ENCODE results near the gene JHY.
"Not testable (repeated sequence)": the region's sequence is repeated elsewhere in the genome, so short reads cannot be mapped to it uniquely, and the experiment has no call there.

JHY gene

DNA sequence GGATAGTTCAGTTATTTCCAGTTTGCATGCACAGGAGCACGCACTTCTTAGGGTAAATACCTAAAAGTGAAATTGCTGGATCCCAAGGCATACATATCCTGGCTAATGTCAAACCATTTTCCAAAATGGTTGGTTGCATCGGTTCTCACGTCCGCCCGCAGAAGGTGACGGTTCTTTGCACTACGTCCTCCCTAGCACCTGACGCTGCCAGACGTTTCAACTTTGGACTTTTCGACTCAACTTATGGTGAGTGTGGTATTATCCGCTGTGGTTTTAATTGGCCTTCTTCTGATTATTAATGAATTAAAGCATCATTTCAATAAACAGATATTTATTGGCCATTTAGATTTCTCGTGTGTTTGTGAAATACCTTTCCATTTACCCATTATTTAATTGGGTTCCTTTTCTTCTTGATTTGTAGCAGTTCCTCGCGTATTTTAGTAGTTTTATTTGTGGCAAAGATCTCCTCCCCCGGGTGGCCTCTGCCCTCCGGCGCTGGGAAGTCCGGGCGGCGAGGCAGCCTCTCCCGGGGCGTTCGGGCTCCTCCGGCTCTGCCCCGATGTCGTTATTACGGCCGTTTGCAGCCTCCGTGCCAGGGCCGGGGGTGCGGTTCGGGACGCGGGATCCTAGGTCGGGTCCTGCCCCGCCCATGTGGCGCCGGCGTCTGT, at the start of gene JHY:
JHY (plus strand) TSS at position 571 of the 668 bp plus-strand sequence. CDS start 3,091 bp downstream, outside the sequence.
- no peak for DNase-seq

DNA sequence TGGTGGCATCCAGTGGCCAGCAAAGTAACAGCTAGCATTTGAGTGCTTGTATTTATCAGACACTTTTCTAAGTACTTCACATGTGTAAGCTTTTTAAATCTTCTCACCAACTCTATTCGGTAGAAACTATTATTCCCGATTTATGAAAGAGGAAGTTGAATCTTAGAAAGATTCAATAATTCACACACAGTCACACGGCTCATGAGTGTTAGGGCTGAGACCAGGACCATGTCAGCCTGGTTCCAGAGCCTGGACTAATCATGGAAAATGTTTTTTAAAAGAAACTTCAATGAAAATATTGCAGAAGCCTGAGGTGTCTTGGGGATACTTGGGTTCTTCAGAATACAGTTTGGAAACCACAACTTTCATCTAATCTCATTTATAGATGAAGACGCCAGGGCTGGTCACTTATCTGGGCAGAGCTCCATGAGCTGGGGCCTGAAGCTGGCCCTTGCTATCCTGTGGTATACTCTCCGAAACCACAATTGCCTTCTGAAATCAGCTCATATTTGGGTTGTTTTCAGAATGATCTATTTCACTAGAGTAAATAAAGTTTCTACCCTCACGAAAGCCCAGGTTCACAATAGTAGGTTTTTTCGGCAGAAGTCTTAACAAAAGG, 48.6 kb upstream of the JHY start:
- no peak for DNase-seq

DNA sequence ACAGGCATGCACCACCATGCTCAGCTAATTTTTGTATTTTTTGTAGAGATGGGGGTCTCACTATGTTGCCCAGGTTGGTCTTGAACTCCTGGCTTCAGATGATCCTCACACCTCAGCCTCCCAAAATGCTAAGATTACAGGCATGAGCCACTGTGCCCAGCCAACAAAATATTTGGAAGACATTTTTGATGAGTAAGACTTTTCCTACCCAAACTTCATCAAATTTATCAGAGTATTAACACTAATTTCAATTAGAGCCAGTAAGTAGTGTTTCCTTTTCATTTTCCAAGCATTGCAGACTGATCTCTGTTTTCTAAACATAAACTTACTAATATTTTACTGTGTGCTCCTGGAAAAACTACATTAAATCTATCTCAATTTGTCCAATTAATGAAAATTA, 45.6 kb upstream of the JHY start:
- no peak for DNase-seq

DNA sequence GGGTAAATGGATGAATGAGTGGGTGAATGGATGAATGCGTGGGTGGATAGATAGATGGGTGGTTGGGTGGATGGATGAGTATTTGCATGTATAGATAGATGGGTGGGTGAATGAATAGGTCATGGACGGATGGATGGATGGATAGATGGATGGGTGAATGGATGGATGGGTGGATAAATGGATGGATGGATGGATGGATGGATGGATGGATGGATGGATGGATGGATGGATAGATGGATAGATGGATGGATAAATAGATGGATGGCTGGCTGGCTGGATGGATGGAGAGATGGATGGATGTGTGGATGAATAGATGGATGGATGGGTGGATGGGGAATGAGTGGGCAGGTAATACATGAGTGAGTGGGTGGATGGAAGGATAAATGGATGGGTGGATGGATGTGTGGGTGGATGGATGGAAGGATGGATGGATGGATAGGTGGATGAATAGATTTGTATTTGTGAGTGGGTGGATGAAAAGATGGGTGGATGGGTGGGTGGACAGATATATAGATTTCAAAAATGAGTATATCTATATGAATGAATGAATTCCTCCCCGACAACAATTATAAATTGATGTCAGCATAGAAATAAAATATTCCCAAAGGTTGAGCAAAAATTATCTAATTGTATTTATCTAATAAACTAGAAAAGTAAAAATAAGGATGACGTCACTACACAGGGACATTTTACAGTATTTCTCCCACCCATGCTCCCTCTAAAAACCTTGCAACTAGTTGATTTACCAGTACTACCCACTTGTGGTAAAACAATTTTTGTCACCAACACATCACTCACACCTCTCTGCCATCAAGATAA, 44.8 kb upstream of the JHY start:
- DNase-seq = no peak

DNA sequence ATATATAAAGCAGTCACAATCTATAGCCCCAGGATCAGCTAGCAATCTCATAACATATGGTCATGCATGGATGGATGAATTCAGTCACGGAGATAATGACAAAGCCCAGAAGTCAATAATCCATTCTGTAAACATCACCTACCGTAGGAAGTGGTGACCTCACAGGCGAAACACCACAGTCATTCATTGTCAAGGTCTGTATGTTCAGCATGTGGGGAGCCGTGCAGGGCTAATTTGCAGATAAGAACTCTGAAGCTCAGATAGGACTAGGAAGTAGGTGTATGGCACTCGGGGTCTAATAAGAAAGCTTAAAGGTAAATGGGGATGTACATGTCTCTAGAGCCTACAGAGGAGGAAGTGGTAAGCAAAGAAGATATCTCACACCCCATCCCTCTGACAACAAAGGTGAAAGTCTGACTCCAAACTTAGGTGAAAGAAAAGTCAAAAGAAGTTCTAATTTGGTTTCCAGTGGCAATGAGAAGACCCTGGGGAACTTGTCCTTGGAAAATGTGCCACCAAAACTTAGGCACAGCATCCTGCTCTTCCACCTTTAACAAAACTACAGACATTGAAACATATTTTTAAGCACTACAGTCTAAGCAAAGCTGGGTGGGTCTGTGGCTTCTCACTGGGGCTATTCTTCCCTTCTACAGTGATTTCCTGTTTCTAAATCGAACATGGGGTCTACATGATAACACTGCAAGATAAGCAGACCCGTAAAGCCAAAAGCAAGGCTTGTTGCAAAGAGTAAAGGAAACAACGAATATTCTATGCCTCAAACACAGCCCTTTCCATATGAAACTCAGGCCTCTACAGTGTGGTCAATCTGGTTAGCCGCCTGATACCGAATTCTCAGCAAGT, 39.0 kb upstream of the JHY start:
- DNase-seq = no peak

DNA sequence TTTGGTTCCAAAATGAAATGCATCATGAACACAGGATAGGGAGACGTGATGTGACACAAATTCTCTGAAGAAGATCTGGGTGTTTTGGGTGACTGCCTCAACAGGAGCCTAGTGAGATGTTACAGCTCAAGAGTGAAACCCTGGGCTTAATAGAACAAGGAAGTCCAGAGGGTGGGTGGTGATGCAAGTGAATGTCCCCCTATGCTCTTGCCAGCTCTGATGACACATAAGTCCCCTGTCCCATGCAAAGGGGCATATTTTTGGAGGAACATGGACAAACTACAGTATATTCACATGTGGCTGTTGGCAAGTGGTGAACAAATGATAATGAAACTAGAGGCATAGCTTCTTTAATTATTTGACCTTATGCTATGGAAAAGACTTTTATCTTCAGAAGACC, 35.1 kb upstream of the JHY start:
- no peak for DNase-seq

DNA sequence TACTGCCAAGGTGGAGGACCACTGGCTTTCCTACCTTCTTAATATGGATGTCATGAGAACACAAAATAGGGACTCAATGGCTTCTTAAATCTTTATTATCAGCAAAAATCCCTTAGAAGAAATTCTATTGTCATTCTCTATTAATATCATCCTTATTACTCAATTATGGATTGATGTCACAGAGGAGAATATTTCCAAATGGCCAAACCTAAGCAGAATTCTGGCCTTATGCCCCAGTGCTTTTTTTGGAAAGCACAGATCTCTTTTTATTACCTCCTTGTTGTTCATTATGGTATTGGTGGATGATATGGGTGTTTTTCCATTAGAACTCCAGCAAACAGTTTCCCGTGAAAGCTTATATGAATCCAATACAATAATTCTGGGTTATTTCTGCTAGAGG, 34.4 kb upstream of the JHY start:
- DNase-seq = no peak

DNA sequence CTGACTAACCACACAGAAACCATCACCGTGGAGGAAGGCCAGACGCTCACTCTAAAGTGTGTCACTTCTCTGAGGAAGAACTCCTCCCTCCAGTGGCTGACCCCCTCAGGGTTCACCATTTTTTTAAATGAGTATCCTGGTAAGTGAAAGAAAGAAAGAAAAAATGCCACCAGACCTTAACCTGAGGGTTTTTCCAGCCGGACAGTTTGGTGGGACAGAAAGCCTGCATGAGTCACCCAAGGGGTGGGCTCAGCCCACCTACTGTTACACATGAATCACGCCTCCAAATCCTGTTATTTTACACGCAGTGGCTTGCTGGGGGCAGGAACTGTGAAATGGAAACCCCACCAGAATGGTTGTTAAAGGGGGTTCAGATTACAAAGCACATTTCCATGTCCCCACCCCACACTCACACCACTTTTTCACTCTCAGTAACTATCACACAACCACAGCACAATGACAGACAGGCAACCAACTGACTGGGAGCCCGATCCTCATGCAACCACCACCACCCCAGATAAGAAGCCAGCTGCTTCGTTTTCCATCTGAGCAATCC, 32.4 kb upstream of the JHY start:
- DNase-seq = peak; percentile 69

DNA sequence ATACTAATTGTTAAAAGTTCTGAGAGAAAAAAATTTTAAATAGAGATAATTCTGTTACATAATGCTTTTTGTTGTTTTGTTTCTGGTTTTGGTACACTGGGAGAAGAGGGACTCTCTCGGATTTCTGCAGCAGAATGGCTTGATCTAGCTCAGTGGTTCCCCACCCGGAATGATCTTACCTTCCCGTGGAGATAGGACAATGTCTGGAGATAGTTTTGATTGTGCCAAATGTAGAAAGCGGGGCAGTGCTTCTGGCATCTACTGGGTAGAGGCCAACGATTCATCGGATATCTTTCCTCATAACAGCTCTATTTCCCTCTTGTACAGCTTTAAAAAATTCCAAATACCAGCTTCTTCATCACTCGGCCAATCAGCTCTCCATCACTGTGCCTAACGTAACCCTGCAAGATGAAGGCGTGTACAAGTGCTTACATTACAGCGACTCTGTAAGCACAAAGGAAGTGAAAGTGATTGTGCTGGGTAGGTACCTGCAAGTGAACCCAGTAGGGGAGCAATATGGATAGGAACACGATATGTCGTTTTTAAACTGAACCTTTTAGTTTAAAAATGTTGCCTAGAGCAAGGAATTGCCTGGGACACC, 31.1 kb upstream of the JHY start:
- no peak for DNase-seq

DNA sequence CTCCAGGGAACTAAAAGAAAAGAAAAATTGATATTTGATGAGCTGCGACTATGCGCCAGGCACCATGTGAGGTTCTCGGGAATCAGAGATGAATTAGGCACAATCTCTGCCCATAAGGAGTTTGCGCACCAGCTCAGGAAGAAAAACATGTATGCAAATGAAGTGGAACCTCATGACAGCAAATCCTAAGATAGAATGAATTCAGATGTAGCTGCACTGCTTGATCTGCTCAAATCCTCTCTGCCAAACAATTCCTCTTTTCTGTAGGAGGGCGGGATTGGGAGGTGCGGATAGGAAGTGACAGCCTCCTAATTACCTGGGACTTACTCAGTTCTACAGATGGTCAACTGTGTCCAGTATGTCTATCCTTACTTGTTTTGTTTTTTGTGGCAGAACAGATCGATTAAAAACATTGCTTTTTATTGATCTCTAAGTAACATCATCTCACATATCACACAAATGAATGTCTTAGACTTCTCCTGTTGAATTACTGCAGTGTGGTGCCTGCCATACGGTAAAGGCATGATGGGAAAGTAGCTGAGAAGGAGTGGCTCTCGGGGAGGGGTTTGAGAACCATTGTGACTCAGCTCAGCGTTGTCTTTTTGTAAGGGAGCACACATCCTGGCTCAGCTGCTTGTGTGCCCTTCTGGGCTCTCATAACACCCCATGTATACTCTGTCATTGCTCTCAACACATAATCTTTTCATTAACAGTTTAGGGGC, 30.3 kb upstream of the JHY start:
- DNase-seq = peak; percentile 60

DNA sequence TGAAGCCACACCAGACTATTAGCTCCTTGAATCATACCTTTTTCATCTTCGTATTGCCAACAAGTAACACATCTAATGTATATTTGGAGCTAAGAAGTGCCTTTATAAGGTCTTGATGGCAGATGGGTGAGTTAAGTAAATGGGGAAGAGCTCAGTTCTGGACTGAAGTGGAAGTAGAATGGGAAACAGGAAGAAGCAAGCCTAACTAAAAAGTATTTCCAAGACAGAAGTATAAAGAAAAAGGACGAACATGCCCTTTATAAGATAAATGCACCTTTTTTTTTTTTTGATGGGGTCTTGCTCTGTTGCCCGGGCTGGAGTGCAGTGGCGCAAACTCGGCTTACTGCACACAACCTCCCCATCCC, 29.8 kb upstream of the JHY start:
- DNase-seq = no peak

DNA sequence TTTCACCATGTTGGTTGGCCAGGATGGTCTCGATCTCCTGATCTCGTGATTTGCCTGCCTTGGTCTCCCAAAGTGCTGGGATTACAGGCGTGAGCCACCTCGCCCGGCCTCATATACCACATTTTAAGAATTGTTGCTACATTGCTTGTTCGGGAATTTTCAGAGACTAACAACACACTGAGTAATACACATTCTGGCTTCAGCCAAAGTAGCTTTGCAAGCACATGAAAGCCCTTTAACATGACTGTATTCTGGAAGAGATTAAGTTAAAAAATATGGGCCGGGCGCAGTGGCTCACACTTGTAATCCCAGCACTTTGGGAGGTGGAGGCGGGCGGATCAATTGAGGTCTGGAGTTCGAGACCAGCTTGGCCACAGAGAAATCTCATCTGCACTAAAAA, 29.3 kb upstream of the JHY start:
- DNase-seq = peak; percentile 34

DNA sequence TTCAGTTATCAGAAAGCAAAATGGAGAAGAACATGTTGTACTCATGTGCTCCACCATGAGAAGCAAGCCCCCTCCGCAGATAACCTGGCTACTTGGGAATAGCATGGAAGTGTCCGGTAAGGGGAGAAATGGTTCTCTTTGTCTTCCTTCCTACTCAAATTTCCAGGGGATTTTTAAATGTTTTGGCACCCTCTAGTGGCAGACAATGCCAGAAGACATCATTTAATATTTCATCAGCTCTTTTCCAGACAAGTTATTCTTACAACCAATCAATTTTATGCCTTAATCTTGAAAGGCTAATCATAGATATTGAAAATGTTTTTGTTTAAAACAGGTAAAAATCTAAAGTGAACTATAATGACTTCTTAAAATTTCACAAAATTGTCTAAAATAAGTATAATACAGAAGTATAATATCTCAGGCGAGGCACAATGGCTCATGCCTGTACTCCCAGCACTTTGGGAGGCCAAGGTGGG, 28.6 kb upstream of the JHY start:
- DNase-seq = peak; percentile 83

DNA sequence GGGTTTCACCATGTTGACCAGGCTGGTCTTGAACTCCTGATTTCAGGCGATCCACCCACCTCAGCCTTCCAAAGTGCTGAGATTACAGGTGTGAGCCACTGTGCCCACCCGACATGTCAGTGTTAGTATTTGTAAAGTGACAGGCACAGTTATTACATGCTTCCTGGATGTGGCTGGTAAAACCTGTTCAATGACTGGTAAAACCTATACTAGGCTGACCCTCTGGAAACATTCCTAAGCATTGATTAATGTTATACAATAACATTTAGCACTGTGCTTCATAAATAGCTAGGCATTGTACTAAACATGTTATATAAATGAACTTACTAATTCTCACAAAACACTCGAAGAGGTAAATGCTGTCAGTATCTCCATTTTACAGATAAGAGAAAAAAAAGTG, 20.9 kb upstream of the JHY start:
- DNase-seq = no peak

DNA sequence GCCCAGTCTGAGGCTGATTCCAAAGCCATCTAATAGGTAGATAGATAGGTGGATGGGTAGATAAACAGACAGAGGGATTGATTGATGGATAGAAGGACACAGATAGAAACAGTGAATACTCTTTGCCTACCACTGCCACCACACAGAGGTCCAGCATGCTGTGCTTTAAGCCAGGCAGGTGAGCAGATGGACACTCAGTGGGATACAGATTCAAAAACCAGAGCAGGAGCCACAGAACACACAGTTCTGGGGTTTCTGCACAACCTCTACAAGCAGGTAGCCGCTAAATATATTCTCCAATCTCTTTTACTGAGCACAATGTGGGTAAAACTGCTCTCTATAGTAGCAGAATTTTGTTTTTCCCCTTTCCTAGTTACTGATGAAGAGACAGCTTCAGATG, 20.5 kb upstream of the JHY start:
- DNase-seq = no peak

DNA sequence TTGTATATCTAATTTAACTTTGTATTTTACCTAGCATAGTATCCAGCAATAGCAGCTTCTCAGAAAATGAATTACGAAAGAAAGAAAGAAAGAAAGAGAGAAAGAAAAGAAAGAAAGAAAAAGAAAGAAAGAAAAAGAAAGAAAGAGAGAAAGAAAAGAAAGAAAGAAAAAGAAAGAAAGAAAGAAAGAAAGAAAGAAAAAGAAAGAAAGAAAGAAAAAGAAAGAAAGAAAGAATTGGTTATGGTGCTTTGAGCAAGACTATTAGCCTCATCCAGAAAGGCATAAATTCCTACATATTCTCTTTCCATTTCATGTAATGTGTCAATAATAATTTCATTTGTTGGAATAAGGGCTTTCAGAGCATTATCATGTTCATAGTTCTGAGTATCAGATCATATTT, 19.4 kb upstream of the JHY start:
- not testable (repeated sequence) for DNase-seq

DNA sequence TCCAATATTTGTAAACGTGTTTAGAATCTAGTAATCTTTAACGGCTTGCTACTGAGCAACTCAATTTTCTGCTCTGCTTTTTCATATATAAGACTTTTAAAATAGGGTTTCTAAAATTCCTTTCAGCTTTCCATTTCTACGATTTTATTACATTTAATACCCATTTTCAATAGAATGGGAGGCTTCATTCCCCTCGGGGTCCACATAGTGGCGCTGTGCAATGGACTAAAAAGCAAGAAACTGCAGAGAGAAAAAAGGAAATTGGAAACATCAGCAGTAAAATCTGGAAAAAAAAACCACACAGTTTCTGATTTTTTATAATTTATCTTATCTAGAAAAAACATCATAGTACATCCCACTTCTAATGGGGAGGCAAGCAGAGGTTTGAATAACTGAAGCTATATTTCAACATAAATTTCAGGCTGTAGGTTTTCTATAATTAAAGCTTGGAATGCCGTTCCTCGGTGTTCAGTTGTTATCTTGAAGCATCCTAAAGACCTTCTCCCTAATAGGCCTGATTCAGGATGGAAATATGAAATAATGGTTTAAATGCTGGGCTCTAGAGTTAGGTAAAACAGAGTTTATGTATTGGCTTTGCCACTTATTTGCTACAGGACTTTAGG, 18.7 kb upstream of the JHY start:
- DNase-seq = peak; percentile 52

DNA sequence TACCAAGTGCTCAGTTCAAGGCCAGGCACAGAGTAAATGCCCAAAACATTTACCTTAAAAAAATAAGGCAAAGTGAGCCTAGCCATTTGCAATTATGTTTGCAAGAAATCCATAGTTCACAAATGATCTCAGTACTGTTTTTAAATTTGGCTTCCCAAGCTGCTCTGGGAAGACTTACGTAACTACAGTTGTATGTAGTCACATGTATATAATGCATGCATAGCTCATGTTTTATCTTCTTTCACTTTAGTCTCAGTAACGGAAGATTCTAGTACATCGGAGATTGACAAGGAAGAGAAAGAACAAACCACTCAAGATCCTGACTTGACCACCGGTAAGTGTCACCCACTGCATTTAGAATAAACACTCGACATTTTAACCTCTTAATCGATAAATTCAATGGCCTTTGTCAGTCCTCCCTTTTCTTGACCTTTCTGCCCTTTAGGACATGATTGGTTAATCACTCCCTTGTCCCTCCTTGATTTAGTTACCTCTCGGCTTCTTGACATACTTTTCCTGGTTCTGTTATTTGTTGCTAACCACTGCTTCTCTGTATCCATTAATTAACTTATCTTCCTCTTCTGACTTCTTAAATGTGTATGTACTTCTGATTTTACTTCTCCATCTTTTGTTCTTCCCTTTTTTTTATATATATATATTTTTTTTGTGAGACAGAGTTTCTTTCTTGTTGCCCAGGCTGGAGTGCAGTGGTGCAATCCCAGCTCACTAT, 18.0 kb upstream of the JHY start:
- DNase-seq = no peak

DNA sequence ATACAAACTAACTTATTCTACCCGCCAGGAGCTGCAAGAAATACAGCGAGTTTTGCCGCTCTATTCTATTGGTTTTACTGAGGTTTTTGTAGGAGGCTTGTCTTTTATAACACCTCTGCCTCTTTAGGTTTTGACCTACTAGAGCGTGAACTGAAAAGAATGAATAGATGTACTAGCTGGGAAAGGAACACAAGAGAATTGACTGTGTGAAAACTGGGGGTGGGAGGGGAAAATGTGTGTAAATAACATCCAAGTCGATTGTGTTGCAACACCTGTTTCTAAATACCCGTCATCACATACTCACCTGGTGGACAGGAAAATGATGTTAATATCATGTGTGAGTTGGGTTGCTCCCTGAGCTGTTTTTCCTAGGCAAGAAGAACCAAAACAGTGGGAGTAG, 12.9 kb upstream of the JHY start:
- DNase-seq = no peak

DNA sequence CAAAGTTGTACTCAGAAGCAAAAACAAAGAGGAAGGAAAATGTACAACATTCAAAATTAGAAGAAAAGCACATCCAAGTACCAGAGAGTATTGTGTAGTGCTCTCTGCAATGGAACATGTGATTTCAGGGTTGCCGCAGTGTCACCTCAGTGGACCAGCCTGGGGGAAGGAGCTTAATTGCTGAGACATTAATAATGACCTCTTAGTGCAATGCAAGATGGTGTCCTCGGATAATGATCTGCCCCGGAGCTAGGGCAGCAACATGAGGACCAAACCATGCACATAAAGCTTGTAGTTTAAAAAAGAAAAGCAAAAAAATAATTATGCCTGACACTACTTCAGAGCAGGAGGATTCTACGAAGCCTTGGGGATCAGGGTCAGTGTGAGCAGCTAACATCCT, 11.3 kb upstream of the JHY start:
- DNase-seq = no peak
